Activated naive CD4-positive, alpha-beta T cell treated with anti-CD3 and anti-CD28 coated beads, Interleukin-2, amount 10 ng/mL, durations not matched to agents 7 days and 5 days (primary cell): ENCODE measurements around the gene KAZN.
A peak's percentile ranks its signal among the peaks of the same experiment; 100 is the strongest.
"Not testable (repeated sequence)": the region's sequence is repeated elsewhere in the genome, so short reads cannot be mapped to it uniquely, and the experiment has no call there.

Experiments
- CTCF ChIA-PET: fragments of 350-600 bp; sonication (Branson Sonifier 250); formaldehyde crosslinking; loops from one replicate; lab custom pipeline; 2021; ENCODE audit warnings: antibody characterized with exemption; lab: Charles Lee
- DNase-seq: peaks from one replicate; pipeline ENCODE4 v3.0.0-alpha.2; 2020
- H3K27ac Mint-ChIP-seq: one replicate; pipeline ENCODE4 v1.8.0; 2021; ENCODE audit warnings: mild to moderate bottlenecking, moderate library complexity, mixed read lengths
- H3K27me3 Mint-ChIP-seq: one replicate; pipeline ENCODE4 v1.8.0; 2021; ENCODE audit warnings: mild to moderate bottlenecking, mixed read lengths
- H3K36me3 Mint-ChIP-seq: one replicate; pipeline ENCODE4 v1.8.0; 2021; ENCODE audit warnings: mixed read lengths
- H3K4me1 Mint-ChIP-seq: one replicate; pipeline ENCODE4 v1.8.0; 2021; ENCODE audit warnings: mixed read lengths
- H3K4me3 Mint-ChIP-seq: one replicate; pipeline ENCODE4 v1.8.0; 2021; ENCODE audit warnings: mild to moderate bottlenecking, moderate library complexity, mixed read lengths
- H3K9me3 Mint-ChIP-seq: one replicate; pipeline ENCODE4 v1.8.0; 2021; ENCODE audit warnings: mixed read lengths

KAZN gene

DNA sequence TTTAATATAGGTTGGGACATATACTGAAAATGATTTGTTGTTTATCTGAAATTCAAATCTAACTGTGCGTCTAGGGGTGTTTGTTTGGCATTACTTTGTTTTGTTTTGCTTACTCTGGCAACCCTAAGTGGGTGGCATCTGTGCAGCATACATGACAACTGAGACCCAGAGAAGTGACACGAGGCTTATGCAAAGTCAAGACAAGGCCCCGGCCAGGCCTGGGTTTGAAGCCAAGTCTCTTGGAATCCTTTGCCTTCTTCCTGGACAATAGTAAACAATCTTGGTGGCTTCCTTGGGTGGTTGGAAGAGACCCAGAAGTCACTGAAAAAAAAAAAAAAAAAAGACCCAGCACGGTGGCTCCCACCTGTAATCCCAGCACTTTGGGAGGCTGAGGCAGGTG lies 357.5 kb downstream of the KAZN start:
- no peak for DNase-seq
- CTCF ChIA-PET: no interaction called here
- H3K27me3 Mint-ChIP-seq: no peaks in the 10 kb centered on the region
- H3K36me3 Mint-ChIP-seq: no peaks in the 10 kb centered on the region
- H3K4me3 Mint-ChIP-seq: no peak overlapping the region
- H3K9me3 Mint-ChIP-seq: no peaks in the 10 kb centered on the region
- H3K27ac Mint-ChIP-seq: no peak overlapping the region
- no peaks in the 10 kb centered on the region for H3K4me1 Mint-ChIP-seq

DNA sequence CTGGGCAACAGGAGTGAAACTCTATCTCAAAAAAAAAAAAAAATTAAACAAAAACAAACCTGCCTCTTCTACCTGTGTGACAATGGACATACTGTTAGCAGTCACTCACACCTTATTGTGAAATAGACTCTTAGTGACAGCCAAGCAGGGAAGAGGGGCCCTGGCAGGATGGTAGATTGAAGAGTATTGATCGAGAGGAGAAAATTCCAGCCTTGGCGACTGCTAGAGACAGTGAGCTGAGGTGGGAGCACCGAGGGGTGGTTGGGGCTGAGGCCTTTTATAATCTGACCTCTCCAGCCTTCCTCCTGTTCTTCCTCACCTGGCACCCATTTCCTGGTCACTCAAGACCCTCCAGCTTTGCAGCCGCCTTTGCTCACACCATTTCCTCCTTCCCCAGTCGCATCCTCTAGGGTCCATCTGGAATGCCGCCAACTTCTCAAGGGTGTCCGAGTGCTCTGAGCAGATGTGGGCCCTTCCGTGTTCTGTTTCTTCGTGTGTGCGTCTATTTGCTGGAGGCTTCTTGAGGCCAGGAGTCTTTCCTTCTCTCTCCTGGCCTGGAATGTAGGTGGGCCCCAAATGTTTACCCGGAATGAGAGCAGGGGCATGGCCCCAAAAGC lies 358.2 kb downstream of the KAZN start:
- Mint-ChIP-seq H3K27ac (no peak overlapping the region), H3K4me1 (no peaks in the 10 kb centered on the region), H3K4me3 (no peak overlapping the region), H3K36me3 (no peaks in the 10 kb centered on the region), H3K27me3 (no peaks in the 10 kb centered on the region), H3K9me3 (no peaks in the 10 kb centered on the region)
- CTCF ChIA-PET: no interaction called here
- DNase-seq: no peak

DNA sequence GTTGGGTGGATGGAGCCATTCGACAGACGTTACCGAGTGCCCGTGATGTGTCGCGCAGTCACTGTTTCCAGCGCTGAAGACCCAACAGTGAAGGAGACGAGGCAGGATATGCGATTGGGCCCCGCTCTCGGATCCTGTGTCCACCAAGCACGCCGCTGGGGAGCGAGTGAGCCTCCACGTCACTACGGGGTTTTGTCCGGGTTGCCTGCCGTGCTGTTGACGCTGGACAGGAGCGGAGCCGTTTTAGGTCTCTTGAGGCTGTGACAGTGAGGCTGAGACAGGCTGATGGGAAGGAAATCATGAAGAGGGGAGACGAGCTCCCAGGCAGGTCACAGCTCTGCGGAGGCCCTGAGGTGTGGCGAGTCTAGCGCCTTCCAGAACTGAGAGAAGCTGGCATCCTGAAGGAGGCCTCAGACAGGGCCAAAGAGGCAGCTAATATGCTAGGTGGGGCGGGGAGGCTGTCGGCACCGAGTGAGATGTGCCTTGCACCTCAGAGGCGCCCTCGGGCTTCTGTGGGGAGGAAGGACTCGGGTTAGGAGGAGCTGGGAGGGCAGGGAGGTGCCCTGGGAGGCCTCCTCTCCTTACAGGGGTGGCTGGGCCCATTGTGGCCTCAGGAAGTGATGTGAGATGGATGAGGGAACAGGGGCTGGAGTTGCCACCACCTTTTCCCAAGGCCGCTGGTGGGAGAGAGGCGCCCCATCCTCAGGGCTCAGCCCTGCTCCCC lies 359.1 kb downstream of the KAZN start:
- H3K27ac Mint-ChIP-seq: no peak overlapping the region
- no peak overlapping the region for H3K4me3 Mint-ChIP-seq
- no peaks in the 10 kb centered on the region for H3K4me1 Mint-ChIP-seq

DNA sequence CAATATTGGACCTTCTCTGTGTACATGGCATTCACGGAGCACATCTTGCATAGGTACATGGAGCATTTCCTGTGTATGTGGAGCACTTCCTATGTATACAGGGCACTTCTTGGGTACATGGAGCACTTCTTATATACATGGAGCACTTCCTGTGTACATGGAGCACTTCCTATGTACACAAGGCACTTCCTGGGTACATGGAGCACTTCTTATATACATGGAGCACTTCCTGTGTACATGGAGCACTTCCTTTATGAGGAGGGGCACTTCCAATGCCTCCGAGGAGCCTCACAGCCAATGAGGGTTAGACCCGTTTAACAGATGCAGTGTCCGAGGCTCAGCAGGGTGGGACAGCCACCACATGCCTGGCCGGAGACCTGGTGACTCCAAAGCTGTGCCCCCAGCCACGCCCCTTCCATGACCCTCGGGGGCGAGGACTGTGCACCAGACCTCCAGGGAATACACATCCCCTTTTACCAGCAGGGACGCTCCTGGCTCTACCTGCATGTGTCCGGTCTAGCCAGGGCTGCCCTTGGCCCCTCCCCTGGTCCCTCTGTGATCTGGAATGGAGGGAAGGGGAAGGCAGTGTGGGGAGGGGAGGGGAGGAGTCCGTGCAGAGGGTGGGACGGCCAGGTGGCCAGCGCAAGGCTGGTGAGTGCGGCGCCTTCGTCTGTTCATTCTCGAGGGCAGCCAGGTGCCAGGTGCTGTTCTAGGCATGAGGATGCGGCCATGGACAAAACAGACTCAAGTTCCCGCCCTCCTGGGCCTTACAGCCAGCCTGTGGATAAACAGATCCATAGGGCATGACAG lies 360.0 kb downstream of the KAZN start:
- Mint-ChIP-seq H3K27ac (no peak overlapping the region), H3K4me1 (no peaks in the 10 kb centered on the region), H3K9me3 (no peaks in the 10 kb centered on the region), H3K36me3 (no peaks in the 10 kb centered on the region), H3K4me3 (no peak overlapping the region), H3K27me3 (no peaks in the 10 kb centered on the region)
- CTCF ChIA-PET: no interaction called here
- no peak for DNase-seq

More for the DNA sequence above, 359.1 kb downstream of the KAZN start:
- H3K9me3 Mint-ChIP-seq: no peaks in the 10 kb centered on the region
- H3K27me3 Mint-ChIP-seq: no peaks in the 10 kb centered on the region
- no peaks in the 10 kb centered on the region for H3K36me3 Mint-ChIP-seq
- CTCF ChIA-PET: no interaction called here
- no peak for DNase-seq

DNA sequence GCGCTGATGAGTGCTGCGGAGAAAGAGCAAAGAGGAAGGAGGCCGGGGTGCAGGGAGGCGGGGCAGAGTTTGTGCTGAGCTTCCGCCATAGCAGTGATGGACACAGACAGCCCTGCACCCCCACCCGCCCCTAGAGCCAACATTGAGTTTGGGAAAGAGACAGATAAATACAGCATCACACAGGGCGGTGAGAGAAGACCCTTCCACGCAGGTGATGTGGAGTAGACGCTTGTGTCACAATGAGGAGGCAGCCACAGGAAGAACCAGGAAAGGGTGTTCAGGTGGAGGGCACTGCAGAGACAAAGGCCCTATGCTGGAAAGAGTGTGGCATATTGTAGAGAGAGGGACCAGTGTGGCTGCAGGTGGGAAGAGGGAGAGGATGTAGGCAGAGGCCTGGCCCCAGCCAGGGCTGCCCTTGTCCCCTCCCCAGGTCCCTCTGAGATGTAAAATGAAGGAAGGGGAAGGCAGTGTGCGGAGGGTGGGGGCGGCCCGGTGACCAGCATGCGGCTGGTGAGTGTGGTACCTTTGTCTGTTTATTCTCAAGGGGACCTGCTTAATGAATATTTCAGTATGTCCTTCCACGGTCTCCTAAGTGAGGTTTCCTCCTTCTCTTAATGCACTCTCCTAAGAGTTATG lies 360.7 kb downstream of the KAZN start:
- no peak overlapping the region for H3K27ac Mint-ChIP-seq
- no peak for DNase-seq
- H3K27me3 Mint-ChIP-seq: no peaks in the 10 kb centered on the region
- H3K4me3 Mint-ChIP-seq: no peak overlapping the region
- no peaks in the 10 kb centered on the region for H3K36me3 Mint-ChIP-seq
- CTCF ChIA-PET: no interaction called here
- no peaks in the 10 kb centered on the region for H3K9me3 Mint-ChIP-seq
- H3K4me1 Mint-ChIP-seq: no peaks in the 10 kb centered on the region

DNA sequence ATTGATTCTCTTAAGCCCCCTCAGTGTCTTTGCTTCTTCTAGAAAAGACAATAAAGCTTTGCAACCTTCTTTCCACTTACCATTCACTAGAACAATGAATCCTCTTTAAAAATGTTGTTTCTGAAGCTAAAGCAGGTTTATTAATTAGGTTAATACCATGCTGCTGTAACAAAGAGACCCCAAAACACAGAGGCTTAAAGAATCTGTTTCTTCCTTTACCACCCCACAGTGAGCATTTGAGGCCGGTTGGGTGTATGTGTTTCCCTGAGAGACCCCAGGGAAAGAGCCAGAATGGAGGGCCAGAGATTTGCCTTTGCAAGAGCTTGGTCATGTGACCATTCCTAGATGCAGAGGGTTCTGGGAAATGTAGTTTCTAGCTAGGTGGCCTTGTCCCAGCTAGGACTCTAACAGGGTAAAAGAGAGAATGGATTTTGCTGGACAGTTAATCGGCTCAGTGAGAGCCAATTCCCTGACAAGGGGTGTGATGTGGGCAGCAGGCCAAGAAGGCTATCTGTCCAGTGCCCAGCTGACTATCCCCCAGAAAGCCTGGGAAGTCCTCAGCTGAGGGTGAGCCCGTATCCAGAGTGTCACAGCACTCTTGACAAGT lies 363.3 kb downstream of the KAZN start:
- no peaks in the 10 kb centered on the region for H3K4me1 Mint-ChIP-seq
- H3K27me3 Mint-ChIP-seq: no peaks in the 10 kb centered on the region
- H3K27ac Mint-ChIP-seq: no peak overlapping the region
- no peak overlapping the region for H3K4me3 Mint-ChIP-seq
- no peaks in the 10 kb centered on the region for H3K9me3 Mint-ChIP-seq
- H3K36me3 Mint-ChIP-seq: no peaks in the 10 kb centered on the region
- DNase-seq: no peak
- CTCF ChIA-PET: no interaction called here

DNA sequence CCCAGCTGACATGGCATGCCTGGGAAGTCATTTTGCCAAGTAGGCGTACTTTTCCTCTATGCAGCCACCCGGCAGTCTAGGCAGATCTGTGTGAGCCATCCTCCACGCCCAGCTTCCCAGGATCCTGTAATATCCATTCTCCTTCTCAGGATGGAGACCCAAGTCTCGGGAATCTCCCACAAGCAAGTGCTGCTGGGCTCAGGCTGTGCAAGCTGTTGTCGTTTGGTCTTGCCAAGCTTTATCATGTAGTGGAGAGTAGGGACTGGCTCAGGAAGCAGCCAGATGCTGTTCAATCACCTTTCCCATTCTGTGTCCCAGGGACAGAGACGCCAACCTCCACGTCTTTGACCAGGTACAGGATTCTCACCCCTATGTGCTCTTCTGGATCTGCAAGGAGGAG lies 363.9 kb downstream of the KAZN start:
- DNase-seq: no peak
- Mint-ChIP-seq H3K27me3 (no peaks in the 10 kb centered on the region), H3K9me3 (no peaks in the 10 kb centered on the region), H3K27ac (no peak overlapping the region), H3K4me1 (no peaks in the 10 kb centered on the region), H3K36me3 (no peaks in the 10 kb centered on the region), H3K4me3 (no peak overlapping the region)
- CTCF ChIA-PET: no interaction called here

DNA sequence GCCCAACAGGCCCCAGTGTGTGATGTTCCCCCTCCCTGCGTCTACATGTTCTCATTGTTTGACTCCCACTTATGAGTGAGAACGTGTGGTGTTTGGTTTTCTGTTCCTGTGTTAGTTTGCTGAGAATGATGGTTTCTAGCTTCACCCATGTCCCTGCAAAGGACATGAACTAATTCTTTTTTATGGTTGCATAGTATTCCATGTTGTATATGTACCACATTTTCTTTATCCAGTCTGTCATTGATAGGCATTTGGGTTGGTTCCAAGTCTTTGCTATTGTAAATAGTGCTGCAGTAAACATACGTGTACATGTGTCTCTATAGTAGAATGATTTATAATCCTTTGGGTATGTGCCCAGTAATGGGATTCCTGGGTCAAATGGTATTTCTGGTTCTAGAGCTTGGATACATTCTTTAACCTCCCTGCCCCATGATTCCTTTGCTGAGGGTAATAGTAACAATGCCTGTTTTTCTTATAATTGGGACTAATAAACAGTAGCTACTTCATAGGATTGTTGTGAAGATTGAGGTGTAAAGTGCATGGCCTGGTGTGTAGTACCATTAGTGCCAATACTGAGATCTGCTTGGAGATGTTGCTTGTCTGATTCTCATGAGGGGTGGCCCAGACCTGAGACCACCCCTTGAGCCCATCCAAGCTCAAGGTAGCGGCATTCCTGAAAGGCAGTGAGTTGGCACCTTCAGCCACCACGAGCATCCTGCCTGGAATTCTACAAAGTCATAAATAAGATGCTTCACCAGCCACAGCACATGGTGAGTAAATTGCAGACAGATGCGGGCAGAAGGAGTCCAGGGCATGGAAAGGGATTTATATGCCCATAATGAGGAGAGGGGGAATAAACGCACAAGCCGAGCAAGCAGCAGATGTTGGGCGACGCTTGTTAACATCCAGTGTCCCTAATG lies 365.6 kb downstream of the KAZN start:
- H3K27me3 Mint-ChIP-seq, DNase-seq, H3K36me3 Mint-ChIP-seq, H3K27ac Mint-ChIP-seq, H3K9me3 Mint-ChIP-seq, CTCF ChIA-PET, H3K4me3 Mint-ChIP-seq: not testable (repeated sequence)
- H3K4me1 Mint-ChIP-seq: peaks cover 11% of the 10 kb centered on the region

DNA sequence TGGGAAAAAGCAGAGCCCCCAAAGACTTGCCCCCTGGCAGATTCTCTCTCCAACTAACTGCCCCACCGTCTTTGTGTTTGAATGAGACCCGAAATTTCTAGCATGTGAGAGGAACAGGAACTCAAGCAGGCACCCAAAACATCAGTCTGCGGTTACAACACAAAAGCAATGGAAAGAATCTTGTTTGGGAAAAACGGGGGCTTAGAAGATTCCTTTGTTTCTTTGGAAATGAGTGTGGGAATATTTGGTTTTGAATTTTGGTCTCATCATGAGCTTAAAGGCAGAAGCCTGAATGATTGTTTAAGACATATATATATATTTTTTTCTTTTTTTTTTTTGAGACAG lies 366.2 kb downstream of the KAZN start:
- H3K27ac Mint-ChIP-seq: no peak overlapping the region
- DNase-seq: no peak
- H3K4me1 Mint-ChIP-seq: peaks cover 17% of the 10 kb centered on the region
- H3K36me3 Mint-ChIP-seq: no peaks in the 10 kb centered on the region
- CTCF ChIA-PET: no interaction called here
- no peaks in the 10 kb centered on the region for H3K9me3 Mint-ChIP-seq
- H3K27me3 Mint-ChIP-seq: no peaks in the 10 kb centered on the region
- H3K4me3 Mint-ChIP-seq: no peak overlapping the region

DNA sequence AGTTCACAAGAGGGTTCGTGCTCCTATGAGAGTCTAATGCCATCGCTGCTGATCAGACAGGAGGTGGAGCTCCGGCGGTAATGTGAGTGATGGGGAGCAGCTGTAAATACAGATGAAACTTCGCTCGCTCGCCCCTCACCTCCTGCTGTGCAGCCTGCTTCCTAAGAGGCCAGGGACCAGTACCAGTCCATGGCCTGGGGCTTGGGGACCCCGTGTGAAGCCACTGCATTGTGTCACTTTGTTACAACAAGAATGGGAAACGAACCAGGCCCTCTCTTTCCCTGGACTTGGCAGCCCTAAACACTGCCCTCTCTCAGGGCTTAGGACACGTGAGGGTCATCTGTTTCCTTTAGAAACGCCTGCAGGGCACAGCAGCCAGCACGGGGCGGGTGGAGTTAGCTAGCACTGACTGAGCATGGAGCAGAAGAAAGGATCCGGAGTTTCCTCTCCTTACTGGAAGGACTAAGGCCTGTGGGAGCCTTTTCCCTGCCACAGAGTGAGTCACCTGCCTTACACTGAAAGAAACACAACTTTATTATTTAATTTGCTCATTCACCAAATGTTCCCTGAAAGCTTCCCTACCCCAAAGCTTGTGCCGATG lies 369.9 kb downstream of the KAZN start:
- H3K27ac Mint-ChIP-seq: peak overlapping the region; percentile 87
- H3K36me3 Mint-ChIP-seq: no peaks in the 10 kb centered on the region
- peaks cover 25% of the 10 kb centered on the region for H3K4me1 Mint-ChIP-seq
- H3K4me3 Mint-ChIP-seq: no peak overlapping the region
- no peak for DNase-seq
- peaks cover 3% of the 10 kb centered on the region for H3K9me3 Mint-ChIP-seq
- CTCF ChIA-PET: interaction anchor here (1.6 kb wide), 1 partner anchor 59 kb away, joined by 3 read pairs; no protein-coding TSS in a partner anchor
- H3K27me3 Mint-ChIP-seq: peaks cover 12% of the 10 kb centered on the region

DNA sequence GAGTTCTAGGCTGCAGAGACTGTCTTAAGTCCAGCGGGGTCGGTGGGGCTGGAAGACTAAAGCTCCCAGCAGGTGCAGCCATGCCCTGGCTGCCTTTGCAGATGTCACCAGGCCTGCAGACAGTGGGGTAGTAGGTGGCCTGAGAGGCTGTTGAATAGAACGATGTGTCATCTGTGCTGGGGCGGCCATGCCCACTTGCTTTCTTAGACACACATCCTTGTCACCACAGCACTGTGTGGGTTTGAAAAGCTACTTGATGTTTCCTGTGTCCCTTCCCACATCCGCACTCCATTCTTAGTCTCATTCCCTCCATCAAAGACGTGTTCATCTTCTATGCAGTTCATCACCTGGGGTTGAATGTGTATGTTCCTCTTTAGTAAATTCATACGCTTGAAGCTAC lies 370.5 kb downstream of the KAZN start:
- Mint-ChIP-seq H3K4me3 (peak overlapping the region; percentile 35), H3K4me1 (peaks cover 25% of the 10 kb centered on the region), H3K27ac (peak overlapping the region; percentile 87), H3K36me3 (no peaks in the 10 kb centered on the region), H3K27me3 (peaks cover 12% of the 10 kb centered on the region), H3K9me3 (peaks cover 6% of the 10 kb centered on the region)
- CTCF ChIA-PET: interaction anchor here (1.6 kb wide), 1 partner anchor 59 kb away, joined by 3 read pairs; no protein-coding TSS in a partner anchor
- peak; percentile 74 for DNase-seq

DNA sequence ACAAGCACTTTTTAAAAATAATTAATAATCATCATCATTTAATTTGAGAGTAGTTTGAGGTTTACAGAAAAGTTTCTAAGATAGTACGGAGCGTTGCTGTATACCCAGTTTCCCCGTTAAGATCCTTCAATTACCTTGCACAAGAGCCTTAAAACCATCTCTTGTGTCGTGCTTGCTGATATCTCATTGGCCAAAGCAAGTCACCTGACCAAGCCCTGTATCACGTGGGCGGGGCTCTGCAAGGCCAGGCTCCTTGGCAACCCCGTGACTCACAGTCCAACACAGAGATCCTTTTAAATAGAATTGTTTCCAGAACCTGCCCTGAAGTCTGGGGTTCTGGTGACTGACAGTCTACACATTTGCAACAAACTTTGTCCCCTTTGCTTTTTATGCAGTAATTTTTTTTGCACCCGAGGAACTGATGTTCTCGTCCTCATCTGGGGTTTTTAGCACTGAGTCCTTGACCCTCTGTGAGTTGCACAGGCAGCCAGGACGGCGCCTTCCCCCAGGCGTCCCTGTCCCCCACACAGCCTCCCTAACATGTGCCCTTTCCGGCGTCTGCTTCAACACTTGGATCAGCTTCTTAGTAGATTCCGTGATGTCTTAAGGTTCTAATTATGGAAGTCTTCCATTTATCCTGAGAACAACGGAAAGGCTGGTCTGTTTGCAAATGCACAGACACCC lies 371.8 kb downstream of the KAZN start:
- H3K27ac Mint-ChIP-seq: no peak overlapping the region
- peaks cover 25% of the 10 kb centered on the region for H3K4me1 Mint-ChIP-seq
- CTCF ChIA-PET: interaction anchor here (1.6 kb wide), 1 partner anchor 58 kb away, joined by 3 read pairs; no protein-coding TSS in a partner anchor
- H3K9me3 Mint-ChIP-seq: peaks cover 6% of the 10 kb centered on the region
- no peaks in the 10 kb centered on the region for H3K36me3 Mint-ChIP-seq
- peak; percentile 40 for DNase-seq
- no peak overlapping the region for H3K4me3 Mint-ChIP-seq
- H3K27me3 Mint-ChIP-seq: peaks cover 12% of the 10 kb centered on the region
